Measurements from ENCODE around the gene SCNN1B. TPM values are rescaled to one million over a fixed set of nuclear protein-coding genes. Genes with fewer than 3 reads are reported as not detected.

Gene SCNN1B
- total RNA-seq, 2 donors from 2014 or later = 4.7 TPM; not detected in 1

DNA sequence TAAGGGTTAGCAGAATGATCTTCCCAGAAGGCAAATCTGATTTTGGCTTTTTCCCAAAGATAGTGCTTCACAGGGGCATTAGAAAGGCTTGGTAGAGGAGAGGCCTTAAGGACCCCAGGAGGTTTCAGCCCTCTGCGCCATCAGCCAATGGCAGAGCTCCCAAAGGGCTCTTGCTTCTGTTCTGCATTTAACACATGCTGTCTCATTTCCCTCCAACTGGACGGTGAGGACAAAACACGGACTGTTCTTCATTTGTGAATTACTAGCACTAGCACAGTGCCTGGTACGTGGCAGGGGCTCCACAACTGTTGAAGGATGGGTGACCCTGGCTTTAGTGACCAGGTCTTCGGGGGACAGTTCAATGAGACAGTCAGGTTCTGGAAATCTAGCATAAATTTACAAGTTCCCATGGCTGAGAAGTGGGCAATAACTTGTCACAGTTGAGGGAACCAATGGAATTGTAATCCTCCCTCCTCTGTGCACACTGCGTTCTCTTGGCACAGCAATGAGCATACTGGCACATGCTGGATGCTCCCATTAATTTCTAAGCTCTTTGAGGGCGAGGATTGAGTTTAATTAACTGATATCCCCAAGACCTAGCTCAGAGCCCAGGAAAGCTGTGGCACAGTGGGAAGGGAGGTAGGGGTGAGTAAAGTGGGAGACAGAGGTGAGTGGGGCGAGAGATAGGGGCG is 105.5 kb downstream of the SCNN1B start:
- Histone ChIP-seq H3K4me3 (no peak overlapping the region), H3K27me3 (no peaks in the 10 kb centered on the region), H3K4me1 (peaks cover 8% of the 10 kb centered on the region), H3K36me3 (replicated peaks in 1 of 2; ENCODE audit: insufficient read depth in 1 of 2, low read depth in 2 of 2) (no peaks in the 10 kb centered on the region), H3K9me3 (no peaks in the 10 kb centered on the region), H3K27ac (no peak overlapping the region)
- 93 to 96% methylated on average over 6 to 9 of the region's 9 CpGs for WGBS, 2 donors
- intact Hi-C loops (cut with DNase I) = no loop called here
- ATAC-seq (no peak), DNase-seq (no peak)
- TF ChIP-seq, protein P1, sequence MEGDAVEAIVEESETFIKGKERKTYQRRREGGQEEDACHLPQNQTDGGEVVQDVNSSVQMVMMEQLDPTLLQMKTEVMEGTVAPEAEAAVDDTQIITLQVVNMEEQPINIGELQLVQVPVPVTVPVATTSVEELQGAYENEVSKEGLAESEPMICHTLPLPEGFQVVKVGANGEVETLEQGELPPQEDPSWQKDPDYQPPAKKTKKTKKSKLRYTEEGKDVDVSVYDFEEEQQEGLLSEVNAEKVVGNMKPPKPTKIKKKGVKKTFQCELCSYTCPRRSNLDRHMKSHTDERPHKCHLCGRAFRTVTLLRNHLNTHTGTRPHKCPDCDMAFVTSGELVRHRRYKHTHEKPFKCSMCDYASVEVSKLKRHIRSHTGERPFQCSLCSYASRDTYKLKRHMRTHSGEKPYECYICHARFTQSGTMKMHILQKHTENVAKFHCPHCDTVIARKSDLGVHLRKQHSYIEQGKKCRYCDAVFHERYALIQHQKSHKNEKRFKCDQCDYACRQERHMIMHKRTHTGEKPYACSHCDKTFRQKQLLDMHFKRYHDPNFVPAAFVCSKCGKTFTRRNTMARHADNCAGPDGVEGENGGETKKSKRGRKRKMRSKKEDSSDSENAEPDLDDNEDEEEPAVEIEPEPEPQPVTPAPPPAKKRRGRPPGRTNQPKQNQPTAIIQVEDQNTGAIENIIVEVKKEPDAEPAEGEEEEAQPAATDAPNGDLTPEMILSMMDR (IDR thresholded peaks at IDR 0.05) = no peak
- no peak for TF ChIP-seq POLR2A (IDR thresholded peaks at IDR 0.05)

DNA sequence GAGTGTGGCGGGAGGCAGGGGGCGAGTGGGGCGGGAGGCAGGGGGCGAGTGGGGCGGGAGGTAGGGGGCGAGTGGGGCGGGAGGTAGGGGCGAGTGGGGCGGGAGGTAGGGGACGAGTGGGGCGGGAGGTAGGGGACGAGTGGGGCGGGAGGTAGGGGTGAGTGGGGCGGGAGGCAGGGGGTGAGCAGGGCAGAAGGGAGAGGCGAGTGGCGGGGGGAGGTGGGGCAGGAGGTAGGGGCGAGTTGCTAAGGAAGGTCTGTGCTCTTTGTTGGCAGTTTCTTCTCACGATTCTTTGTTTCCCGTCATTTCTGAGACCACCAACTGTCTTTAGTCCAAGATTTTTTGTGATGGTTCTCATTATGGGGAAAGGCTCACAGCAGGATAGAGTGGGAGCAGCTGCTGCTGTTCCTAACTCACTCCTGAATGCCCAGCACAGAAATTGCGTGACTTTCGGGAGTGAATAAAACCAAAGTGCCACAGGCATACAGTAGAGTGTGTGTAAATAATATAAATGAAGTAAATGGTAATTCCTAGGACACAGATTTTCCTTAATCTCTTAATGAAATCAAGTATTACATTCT is 106.2 kb downstream of the SCNN1B start:
- no peaks in the 10 kb centered on the region for H3K27me3 ChIP-seq
- intact Hi-C loops (cut with DNase I) = no loop called here
- H3K4me1 ChIP-seq = peaks cover 8% of the 10 kb centered on the region
- H3K27ac ChIP-seq = peak overlapping the region in 2 of 4 donors; percentile 3 to 31
- H3K4me3 ChIP-seq = no peak overlapping the region
- DNase-seq (no peak), ATAC-seq (peak; percentile 4)
- H3K9me3 ChIP-seq = no peaks in the 10 kb centered on the region
- TF ChIP-seq POLR2A (IDR thresholded peaks at IDR 0.05) = no peak
- TF ChIP-seq, protein P1 (IDR thresholded peaks at IDR 0.05) = no peak
- no peaks in the 10 kb centered on the region for H3K36me3 ChIP-seq (replicated peaks in 1 of 2; ENCODE audit: insufficient read depth in 1 of 2, low read depth in 2 of 2)
- whole genome bisulfite sequencing, 2 donors = 92 to 97% methylated on average over 12 of the region's 21 CpGs

DNA sequence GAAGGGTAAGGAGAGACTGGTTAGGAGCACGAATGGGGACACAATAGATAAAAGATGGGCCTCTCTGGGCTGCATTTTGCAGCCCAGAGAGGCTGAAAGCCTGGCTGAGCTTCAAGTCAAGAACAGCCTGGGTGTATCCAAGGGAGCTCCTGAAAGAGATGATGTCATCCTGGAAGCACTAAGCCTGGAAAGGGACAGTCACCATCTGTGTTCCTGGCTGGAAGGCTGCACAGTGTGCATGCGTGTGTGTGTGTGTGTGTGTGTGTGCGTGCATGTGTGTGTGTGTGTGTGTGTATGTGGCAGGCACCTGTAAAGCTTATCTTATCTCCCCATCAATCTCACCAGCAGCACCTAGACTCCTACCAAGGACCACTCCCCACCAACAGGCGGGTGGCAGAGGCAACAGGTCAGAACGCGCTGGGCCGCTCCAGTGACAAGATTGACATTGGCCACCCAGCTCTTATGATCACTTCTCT is 106.8 kb downstream of the SCNN1B start:
- TF ChIP-seq, protein P1 (IDR thresholded peaks at IDR 0.05) = no peak
- Histone ChIP-seq H3K27ac (peak overlapping the region in 3 of 4 donors; percentile 22 to 31 (median 24)), H3K27me3 (no peaks in the 10 kb centered on the region), H3K4me3 (no peak overlapping the region), H3K4me1 (peaks cover 8% of the 10 kb centered on the region), H3K36me3 (replicated peaks in 1 of 2; ENCODE audit: insufficient read depth in 1 of 2, low read depth in 2 of 2) (no peaks in the 10 kb centered on the region), H3K9me3 (no peaks in the 10 kb centered on the region)
- intact Hi-C loops (cut with DNase I) = no loop called here
- ATAC-seq = peak; percentile 98
- DNase-seq = peak; percentile 63 to 75 (median 74)
- WGBS, 2 donors = 76 to 81% methylated on average over 6 to 7 of the region's 7 CpGs

DNA sequence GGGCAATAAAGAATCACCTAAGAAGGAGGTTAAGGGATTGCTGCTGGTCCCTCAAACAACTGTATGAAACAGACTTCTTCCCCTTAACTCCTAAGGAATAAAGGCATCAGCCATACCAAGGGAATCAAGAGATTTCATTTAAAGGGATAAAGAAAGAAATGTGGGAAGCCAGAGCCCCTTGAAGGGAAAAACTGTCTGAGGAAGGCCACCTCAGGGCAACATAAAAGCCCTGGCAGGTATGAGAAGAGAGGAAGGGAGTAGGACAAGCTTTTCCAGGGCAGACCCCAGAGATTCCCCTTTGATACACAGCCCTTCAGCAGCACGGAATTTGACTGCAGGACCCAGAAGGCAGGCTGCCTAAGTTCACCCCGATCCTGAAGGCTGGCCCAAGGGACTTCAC is 107.4 kb downstream of the SCNN1B start:
- ATAC-seq = no peak
- no peaks in the 10 kb centered on the region for H3K36me3 ChIP-seq (replicated peaks in 1 of 2; ENCODE audit: insufficient read depth in 1 of 2, low read depth in 2 of 2)
- peaks cover 8% of the 10 kb centered on the region for H3K4me1 ChIP-seq
- H3K27ac ChIP-seq = no peak overlapping the region
- no peaks in the 10 kb centered on the region for H3K9me3 ChIP-seq
- intact Hi-C loops (cut with DNase I) = no loop called here
- WGBS, 2 donors = 90 to 94% methylated on average over 2 of the region's 2 CpGs
- H3K4me3 ChIP-seq = no peak overlapping the region
- no peak for DNase-seq
- TF ChIP-seq, protein P1 (IDR thresholded peaks at IDR 0.05) = no peak
- TF ChIP-seq POLR2A (IDR thresholded peaks at IDR 0.05) = no peak
- H3K27me3 ChIP-seq = no peaks in the 10 kb centered on the region

All from body of pancreas (tissue), 4 donors.